Skeletal muscle satellite cell (primary cell): ENCODE measurements around the gene TFCP2. TPM values are rescaled to one million over a fixed set of nuclear protein-coding genes. Genes with fewer than 3 reads are reported as not detected.
"Not testable (repeated sequence)": the region's sequence is repeated elsewhere in the genome, so short reads cannot be mapped to it uniquely, and the experiment has no call there.

Source experiments
- H3K27me3 ChIP-seq: 2 replicates; pipeline ENCODE4 v1.7.0; 2013; ENCODE audit warnings: low read length; ENCODE audit not compliant: control insufficient read depth, insufficient read depth
- H3K36me3 ChIP-seq: 2 replicates; pipeline ENCODE4 v1.7.0; 2013; ENCODE audit warnings: mild to moderate bottlenecking, control low read depth, low read length; ENCODE audit not compliant: insufficient read depth
- H3K4me1 ChIP-seq: 2 replicates; pipeline ENCODE4 v1.7.0; 2013; ENCODE audit warnings: low read length; ENCODE audit not compliant: control insufficient read depth, insufficient read depth
- H3K4me2 ChIP-seq: 2 replicates; pipeline ENCODE4 v1.7.0; 2013; ENCODE audit warnings: mild to moderate bottlenecking, low read length
- H3K4me3 ChIP-seq: 2 replicates; pipeline ENCODE4 v1.7.0; 2013; ENCODE audit warnings: low read length
- H3K9ac ChIP-seq: 2 replicates; pipeline ENCODE4 v1.7.0; 2013; ENCODE audit warnings: mild to moderate bottlenecking, low read depth, low read length, moderate library complexity
- H3K9me3 ChIP-seq: replicated peaks from 2 replicates; pipeline ENCODE4 v1.7.0; 2013; ENCODE audit warnings: mild to moderate bottlenecking, control low read depth, low read length
- total RNA-seq: library from RNA; depleted of rRNA; stranded (reverse); fragments of >200 nt; gene quantifications from 2 replicates; pipeline ENCODE4 v1.2.3, GENCODE V29; 2012; rRNA removed

TFCP2 gene, protein sequence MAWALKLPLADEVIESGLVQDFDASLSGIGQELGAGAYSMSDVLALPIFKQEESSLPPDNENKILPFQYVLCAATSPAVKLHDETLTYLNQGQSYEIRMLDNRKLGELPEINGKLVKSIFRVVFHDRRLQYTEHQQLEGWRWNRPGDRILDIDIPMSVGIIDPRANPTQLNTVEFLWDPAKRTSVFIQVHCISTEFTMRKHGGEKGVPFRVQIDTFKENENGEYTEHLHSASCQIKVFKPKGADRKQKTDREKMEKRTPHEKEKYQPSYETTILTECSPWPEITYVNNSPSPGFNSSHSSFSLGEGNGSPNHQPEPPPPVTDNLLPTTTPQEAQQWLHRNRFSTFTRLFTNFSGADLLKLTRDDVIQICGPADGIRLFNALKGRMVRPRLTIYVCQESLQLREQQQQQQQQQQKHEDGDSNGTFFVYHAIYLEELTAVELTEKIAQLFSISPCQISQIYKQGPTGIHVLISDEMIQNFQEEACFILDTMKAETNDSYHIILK
- 6.8 TPM in 2 replicates for total RNA-seq

DNA sequence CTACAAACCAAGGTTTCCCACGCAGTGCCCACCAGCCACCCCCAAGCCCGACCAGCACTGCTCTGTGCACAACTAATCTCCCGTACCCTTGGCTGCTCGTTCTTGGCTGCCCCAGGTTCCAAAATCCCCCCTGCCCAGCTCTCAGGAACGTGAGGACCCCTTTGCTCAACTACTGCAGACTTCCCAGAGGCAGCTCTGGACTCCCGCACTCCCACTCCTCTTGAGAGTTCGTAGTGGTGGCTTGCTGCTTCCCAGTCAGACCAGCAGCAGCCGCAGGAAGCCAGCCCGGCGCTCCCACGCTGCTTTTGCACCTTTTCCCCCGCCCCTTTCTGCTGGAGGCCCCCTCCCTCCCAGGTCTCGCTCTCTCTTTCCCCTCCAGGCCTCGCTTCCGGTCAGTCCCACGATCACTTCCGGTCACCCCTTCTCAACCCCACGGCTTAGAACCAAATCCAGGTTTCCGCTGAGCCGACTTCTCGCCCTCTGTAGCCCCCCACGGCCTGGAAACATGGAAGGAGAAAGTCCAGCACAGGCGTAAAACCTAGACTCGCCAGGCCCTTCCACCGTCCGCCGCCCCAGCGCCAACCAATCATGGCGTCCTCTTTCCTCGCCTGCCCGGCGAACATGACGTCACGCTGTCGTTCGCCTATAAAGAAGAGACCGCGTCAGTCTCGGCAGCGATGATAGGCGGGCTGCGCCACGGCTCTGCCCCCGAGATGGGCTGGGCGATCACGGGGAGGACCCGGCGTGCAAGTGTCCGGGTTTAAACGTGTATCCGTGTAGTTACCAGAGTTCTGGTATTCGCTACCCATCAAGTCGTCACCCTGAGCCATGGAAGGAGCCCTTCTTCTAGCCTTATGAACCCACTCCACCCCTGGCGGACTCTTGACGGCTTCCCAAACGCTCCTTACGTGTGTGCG lies at the start of gene TFCP2:
TSS of gene TFCP2 (minus strand) at position 621 of the 917 bp plus-strand sequence. CDS start 713 bp downstream, outside the sequence.
- H3K9ac ChIP-seq = peak within 1 kb of the TSS; percentile 96
- H3K4me1 ChIP-seq = peaks cover 4% of the 10 kb centered on the region
- no peaks in the 10 kb centered on the region for H3K9me3 ChIP-seq
- H3K4me2 ChIP-seq = peak within 1 kb of the TSS; percentile 89
- H3K27me3 ChIP-seq = no peaks in the 10 kb centered on the region
- H3K36me3 ChIP-seq = no peaks in the 10 kb centered on the region
- peak within 1 kb of the TSS; percentile 84 for H3K4me3 ChIP-seq

DNA sequence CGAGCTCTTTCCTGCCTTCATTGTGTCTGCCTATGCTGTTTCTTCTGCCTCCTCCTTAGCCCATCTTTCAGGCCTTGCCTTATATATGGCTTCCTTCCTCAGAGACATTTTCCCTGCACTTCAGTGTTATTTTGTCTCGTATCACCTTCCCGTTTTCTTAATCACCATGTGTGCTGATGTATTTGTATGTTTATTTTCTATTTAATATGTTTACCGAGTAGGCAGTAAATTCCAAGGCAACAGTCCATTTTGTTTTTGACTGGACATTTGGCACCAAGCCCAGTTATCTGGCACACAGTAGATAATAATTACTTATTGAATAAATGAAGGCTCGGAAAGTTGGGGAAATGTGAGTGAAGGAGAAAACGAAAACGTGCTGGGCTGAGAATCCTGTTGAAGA lies 49.5 kb upstream of the TFCP2 start:
- no peaks in the 10 kb centered on the region for H3K9me3 ChIP-seq
- H3K4me3 ChIP-seq = no peak overlapping the region
- no peak overlapping the region for H3K4me2 ChIP-seq
- no peaks in the 10 kb centered on the region for H3K36me3 ChIP-seq
- H3K27me3 ChIP-seq = no peaks in the 10 kb centered on the region
- peaks cover 7% of the 10 kb centered on the region for H3K4me1 ChIP-seq
- H3K9ac ChIP-seq = no peak overlapping the region

DNA sequence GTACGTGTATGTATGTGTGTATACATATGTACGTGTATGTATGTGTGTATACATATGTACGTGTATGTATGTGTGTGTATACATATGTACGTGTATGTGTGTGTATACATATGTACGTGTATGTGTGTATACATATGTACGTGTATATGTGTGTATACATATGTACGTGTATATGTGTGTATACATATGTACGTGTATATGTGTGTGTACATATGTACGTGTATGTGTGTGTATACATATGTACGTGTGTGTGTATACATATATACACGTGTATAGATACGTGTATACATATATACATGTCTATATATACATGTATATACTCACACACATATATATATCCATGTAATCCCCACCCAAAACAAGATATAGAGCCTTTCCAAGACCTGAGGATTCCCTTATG lies 46.9 kb upstream of the TFCP2 start:
- not testable (repeated sequence) for H3K4me2 ChIP-seq, H3K9ac ChIP-seq, H3K4me3 ChIP-seq, H3K27me3 ChIP-seq, H3K9me3 ChIP-seq, H3K36me3 ChIP-seq
- peaks cover 12% of the 10 kb centered on the region for H3K4me1 ChIP-seq

DNA sequence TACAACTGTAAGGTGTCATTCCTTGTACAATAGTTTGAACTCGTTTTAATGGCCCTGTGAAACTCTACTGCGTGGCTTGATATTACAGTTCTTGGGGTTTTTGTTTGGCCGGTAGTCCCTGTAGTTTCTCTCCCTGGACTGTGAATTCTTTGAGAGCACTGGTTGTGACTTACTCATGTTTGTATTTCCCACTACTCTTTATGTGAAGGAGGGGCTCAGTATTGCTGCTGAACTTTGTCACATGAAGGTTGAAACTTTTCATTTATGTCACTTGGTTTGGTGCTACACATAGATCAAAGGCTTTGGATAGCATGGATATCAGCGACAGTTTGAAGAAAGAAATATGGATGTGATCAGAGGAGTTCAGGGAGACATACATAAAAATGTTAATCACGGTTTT lies 46.4 kb upstream of the TFCP2 start:
- no peak overlapping the region for H3K9ac ChIP-seq
- peak overlapping the region; percentile 99 for H3K4me2 ChIP-seq
- no peaks in the 10 kb centered on the region for H3K27me3 ChIP-seq
- H3K9me3 ChIP-seq = no peaks in the 10 kb centered on the region
- H3K4me3 ChIP-seq = no peak overlapping the region
- no peaks in the 10 kb centered on the region for H3K36me3 ChIP-seq
- H3K4me1 ChIP-seq = peaks cover 12% of the 10 kb centered on the region

DNA sequence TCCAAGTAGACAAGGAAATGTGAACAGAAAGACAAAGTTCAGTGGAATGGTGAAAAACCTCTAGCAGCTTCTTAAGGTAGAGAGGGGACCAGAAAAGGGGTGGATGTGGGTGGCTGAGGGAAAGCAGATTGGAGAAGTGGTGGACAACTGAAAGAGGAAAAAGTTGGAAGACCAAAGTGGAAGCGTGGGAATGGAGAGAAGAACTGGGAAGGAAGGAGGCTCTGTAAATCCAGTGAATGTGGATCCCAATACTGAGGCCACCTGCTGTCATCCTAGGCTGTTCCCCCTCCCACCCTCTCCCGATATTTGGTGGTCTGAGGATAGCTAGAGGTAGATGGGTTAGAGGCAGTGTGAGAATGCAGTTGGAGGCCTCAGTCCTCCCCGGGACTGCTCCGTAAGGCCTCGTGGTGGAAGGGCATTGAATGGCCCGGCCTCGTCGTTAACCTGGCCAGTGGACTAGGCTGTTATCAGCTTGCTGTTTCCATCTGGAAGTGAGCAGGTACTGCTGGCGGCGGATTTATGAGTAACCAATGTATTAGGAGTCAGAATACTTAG lies 45.7 kb upstream of the TFCP2 start:
- H3K27me3 ChIP-seq = no peaks in the 10 kb centered on the region
- H3K4me2 ChIP-seq = peak overlapping the region; percentile 99
- H3K9ac ChIP-seq = peak overlapping the region; percentile 89
- no peaks in the 10 kb centered on the region for H3K36me3 ChIP-seq
- no peaks in the 10 kb centered on the region for H3K9me3 ChIP-seq
- peak overlapping the region; percentile 87 for H3K4me3 ChIP-seq
- H3K4me1 ChIP-seq = peaks cover 12% of the 10 kb centered on the region

DNA sequence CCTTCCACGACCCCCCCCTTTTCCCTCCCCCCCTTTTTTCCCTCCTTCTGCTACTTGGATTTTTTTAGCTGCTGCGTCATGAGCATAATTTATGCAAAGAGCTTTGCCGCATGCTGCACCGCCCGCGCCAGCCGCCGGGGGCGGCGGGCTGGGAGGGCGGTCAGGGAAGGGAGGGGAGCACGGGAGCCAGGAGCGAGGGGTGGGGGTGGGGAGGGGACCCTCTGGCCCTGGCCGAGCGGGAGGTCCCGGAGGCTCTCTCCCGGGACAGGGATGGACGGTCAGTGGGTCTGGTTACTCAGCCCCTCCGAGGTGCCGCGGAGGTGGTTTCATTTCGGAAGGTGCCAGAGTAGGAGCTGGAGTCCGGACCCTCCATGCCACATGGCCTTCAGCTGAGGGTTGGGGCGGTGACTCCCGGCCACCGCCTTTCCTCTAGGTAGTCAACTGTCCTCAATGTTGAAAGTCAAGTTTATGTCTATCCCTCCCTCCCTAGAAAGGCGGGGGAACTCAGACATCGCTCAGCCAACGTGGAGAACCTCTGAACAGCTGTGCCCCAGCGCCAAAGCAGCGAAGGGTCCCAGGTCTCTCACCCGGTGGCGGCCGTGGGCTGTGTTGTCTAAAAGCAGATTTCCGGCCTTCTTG lies 45.2 kb upstream of the TFCP2 start, which contains the start of gene POU6F1:
TSS of gene POU6F1 (minus strand) at position 95 of the 639 bp plus-strand sequence. CDS start 11,226 bp downstream, outside the sequence.
- Histone ChIP-seq H3K4me3 (peak within 1 kb of the TSS; percentile 87), H3K27me3 (no peaks in the 10 kb centered on the region), H3K4me1 (peaks cover 12% of the 10 kb centered on the region), H3K9me3 (no peaks in the 10 kb centered on the region), H3K9ac (peak within 1 kb of the TSS; percentile 89), H3K4me2 (peak within 1 kb of the TSS; percentile 99), H3K36me3 (no peaks in the 10 kb centered on the region)

DNA sequence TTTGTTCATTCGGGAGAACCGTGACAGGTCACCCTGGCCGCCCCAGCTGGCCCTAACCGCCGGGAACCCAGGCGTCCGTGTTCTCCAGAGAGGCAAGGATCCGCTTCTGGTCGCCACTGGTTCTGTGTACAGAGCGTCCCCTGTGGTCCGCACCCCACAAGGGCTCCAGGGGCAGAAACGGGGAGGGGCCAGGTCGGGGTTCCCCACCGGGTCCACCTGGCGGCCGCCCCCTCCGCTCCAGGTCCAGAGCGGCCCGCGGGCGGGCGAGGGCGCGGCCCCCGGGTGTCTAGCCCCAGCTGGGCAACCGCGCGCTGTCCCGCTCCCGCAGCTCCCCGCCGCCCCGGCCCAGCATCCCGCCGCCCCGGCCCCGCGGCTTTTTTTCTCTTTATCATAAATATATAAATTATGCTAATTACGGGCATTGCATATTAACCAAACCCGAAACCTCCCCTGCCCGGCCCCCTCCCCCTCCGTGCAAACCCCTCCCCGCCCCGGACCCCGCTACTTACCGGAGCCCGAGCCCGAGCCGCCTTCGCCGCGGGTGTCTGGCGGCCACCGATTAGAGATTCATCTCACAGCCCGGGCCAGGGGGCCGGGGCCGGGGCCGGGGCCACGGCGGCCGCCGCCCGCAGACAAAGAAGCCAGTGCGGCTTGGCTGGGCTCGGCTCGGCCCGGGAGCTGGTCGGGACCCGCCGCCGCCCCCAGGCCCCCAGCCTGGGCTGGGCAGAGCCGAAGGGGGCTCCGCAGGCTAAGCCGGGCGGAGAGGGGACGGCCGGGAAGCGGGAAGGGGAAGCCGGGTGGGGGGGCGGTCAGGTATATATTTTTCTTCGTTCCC lies 44.4 kb upstream of the TFCP2 start:
- Histone ChIP-seq H3K4me3 (peak overlapping the region; percentile 87), H3K4me2 (peak overlapping the region; percentile 99), H3K27me3 (no peaks in the 10 kb centered on the region), H3K9ac (peak overlapping the region; percentile 85), H3K36me3 (no peaks in the 10 kb centered on the region), H3K9me3 (no peaks in the 10 kb centered on the region), H3K4me1 (peaks cover 12% of the 10 kb centered on the region)

DNA sequence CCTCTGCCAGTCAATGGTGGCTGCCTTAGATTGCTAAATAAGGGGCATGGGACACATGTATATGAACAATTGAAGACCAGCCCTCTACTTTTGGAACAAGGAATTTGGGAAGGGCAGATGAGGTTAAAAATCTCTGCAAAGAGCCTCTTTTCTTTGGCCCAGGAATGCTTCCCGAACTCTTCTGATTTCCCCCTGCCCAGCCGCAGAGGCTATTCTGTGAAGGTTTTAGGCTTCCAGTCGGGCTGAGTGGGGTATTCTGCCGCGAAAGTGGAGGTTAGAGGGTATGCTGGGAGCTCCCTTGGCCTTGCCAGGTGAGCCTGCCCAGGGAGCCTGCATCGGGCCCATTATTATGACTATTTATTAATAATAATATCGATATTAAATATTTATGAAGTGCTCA lies 43.7 kb upstream of the TFCP2 start:
- H3K9ac ChIP-seq = peak overlapping the region; percentile 83
- peak overlapping the region; percentile 96 for H3K4me2 ChIP-seq
- peaks cover 12% of the 10 kb centered on the region for H3K4me1 ChIP-seq
- H3K36me3 ChIP-seq = no peaks in the 10 kb centered on the region
- no peaks in the 10 kb centered on the region for H3K27me3 ChIP-seq
- H3K9me3 ChIP-seq = no peaks in the 10 kb centered on the region
- H3K4me3 ChIP-seq = peak overlapping the region; percentile 87

DNA sequence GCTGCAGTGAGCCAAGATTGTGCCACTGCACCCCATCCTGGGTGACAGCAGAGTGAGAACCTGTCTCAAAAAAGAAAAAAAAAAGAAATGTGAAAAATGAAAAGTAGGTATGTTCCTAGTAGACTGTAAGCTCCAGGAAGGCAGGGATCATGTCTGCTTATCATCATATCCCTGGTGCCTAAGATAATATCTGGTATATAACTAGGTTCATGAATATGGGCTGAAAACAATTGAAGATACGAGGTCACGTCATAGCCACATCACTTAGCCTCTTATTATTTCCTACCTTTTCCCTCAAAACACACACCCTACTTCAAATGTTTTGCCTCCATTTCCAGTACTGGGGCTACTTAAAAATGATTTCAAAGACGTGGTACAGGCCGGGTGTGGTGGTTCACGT lies 42.0 kb upstream of the TFCP2 start:
- Histone ChIP-seq H3K9me3 (no peaks in the 10 kb centered on the region), H3K36me3 (peaks cover 3% of the 10 kb centered on the region), H3K9ac (no peak overlapping the region), H3K27me3 (no peaks in the 10 kb centered on the region), H3K4me2 (no peak overlapping the region), H3K4me1 (peaks cover 12% of the 10 kb centered on the region), H3K4me3 (no peak overlapping the region)

DNA sequence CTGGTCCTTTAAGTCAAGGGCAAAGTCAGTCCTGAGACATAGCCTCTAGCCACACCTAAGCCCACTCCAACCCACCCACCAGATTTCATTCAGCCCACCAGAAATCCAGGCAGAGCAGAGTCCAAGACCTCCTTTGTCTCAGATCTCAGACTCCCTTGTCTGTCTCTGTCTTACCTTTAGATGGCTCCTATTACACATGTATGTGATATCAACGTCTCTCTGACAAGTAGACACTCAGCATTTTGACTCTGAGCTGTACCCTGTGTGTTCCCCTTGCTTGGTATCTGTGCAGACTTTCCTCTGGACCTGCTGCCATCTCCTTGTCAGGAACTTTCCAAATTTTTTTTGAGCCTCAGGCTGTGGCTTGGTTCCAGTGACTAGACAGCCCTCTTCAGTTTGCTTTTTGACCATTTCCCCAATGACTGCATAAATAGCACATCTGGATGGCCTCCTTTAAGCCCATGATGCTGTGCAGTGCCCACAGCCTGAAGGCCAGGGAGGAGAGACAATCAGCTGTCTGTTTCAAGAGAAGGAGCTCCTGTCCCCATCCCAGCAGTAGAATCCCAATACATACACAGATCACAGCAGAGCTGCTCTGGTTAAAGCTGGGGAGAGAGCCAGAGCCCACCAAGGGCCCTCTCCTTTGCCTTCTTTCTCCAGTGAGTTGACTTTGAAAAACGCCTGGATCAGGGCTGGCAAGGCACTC lies 37.9 kb upstream of the TFCP2 start:
- no peak overlapping the region for H3K9ac ChIP-seq
- no peaks in the 10 kb centered on the region for H3K27me3 ChIP-seq
- peaks cover 3% of the 10 kb centered on the region for H3K36me3 ChIP-seq
- H3K4me1 ChIP-seq = no peaks in the 10 kb centered on the region
- no peaks in the 10 kb centered on the region for H3K9me3 ChIP-seq
- no peak overlapping the region for H3K4me3 ChIP-seq
- no peak overlapping the region for H3K4me2 ChIP-seq
